ENCODE results near the gene ADCK1.
"Not testable (repeated sequence)": the region's sequence is repeated elsewhere in the genome, so short reads cannot be mapped to it uniquely, and the experiment has no call there.

ADCK1 gene

GRCh38 chr14:77866932-77867331, 67.0 kb downstream of the ADCK1 start:
- no peak for DNase-seq

GRCh38 chr14:77867476-77867875, 67.6 kb downstream of the ADCK1 start:
- no peak for DNase-seq

GRCh38 chr14:77868552-77869285, 68.8 kb downstream of the ADCK1 start:
- DNase-seq: no peak

GRCh38 chr14:77869340-77869739, 69.4 kb downstream of the ADCK1 start:
- DNase-seq: no peak

- no peak for DNase-seq
These were observed 70.7 kb downstream of the ADCK1 start for GRCh38 chr14:77870646-77871045.

- no peak for DNase-seq
These were observed 72.2 kb downstream of the ADCK1 start for GRCh38 chr14:77872152-77872551.

GRCh38 chr14:77872983-77873382, 73.1 kb downstream of the ADCK1 start:
- DNase-seq: no peak

GRCh38 chr14:77878783-77879182, 78.9 kb downstream of the ADCK1 start:
- no peak for DNase-seq

GRCh38 chr14:77880056-77880455, 80.1 kb downstream of the ADCK1 start:
- no peak for DNase-seq

GRCh38 chr14:77882098-77882497, 82.2 kb downstream of the ADCK1 start:
- DNase-seq: no peak

GRCh38 chr14:77882636-77883035, 82.7 kb downstream of the ADCK1 start:
- no peak for DNase-seq

GRCh38 chr14:77883131-77883846, 83.4 kb downstream of the ADCK1 start:
- DNase-seq: no peak

- DNase-seq: no peak
These were observed 83.9 kb downstream of the ADCK1 start for GRCh38 chr14:77883847-77884238.

GRCh38 chr14:77885367-77885766, 85.5 kb downstream of the ADCK1 start:
- DNase-seq: no peak

- no peak for DNase-seq
These were observed 86.1 kb downstream of the ADCK1 start for GRCh38 chr14:77886010-77886409.

GRCh38 chr14:77888903-77889302, 89.0 kb downstream of the ADCK1 start:
- not testable (repeated sequence) for DNase-seq

GRCh38 chr14:77889971-77890442, 90.1 kb downstream of the ADCK1 start:
- no peak for DNase-seq

- DNase-seq: no peak
These were observed 91.0 kb downstream of the ADCK1 start for GRCh38 chr14:77890873-77891272.

- no peak for DNase-seq
These were observed 92.5 kb downstream of the ADCK1 start for GRCh38 chr14:77892381-77892871.

GRCh38 chr14:77892890-77893484, 93.1 kb downstream of the ADCK1 start:
- DNase-seq: no peak

- no peak for DNase-seq
These were observed 97.5 kb downstream of the ADCK1 start for GRCh38 chr14:77897374-77897773.

GRCh38 chr14:77902811-77903210, 102.9 kb downstream of the ADCK1 start:
- DNase-seq: no peak

GRCh38 chr14:77903221-77903620, 103.3 kb downstream of the ADCK1 start:
- no peak for DNase-seq
